Stimulated activated CD8-positive, alpha-beta memory T cell treated with anti-CD3 and anti-CD28 coated beads, Interleukin-7, amount 100 ng/mL, for 1 hour (primary cell): ENCODE data around the gene SPZ1.
A peak's percentile ranks its signal among the peaks of the same experiment; 100 is the strongest.
"Not testable (repeated sequence)": the region's sequence is repeated elsewhere in the genome, so short reads cannot be mapped to it uniquely, and the experiment has no call there.

Experiments
- DNase-seq, 2 donors: peaks; one replicate each; pipeline ENCODE4 v3.0.0-alpha.2; 2020; ENCODE audit warnings: low read depth in 2 of 2

SPZ1 gene

GRCh38 chr5:80337379-80337778, 17.6 kb downstream of the SPZ1 start:
- no peak for DNase-seq

GRCh38 chr5:80339116-80339515, 19.3 kb downstream of the SPZ1 start:
- DNase-seq, result no peak

GRCh38 chr5:80341016-80341775, 21.4 kb downstream of the SPZ1 start:
- DNase-seq, result no peak

GRCh38 chr5:80343067-80343466, 23.3 kb downstream of the SPZ1 start:
- no peak for DNase-seq

- DNase-seq, result peak; percentile 4 to 7
Measured at GRCh38 chr5:80346055-80346454, 26.3 kb downstream of the SPZ1 start.

- no peak for DNase-seq
Measured at GRCh38 chr5:80348171-80348570, 28.4 kb downstream of the SPZ1 start.

GRCh38 chr5:80351019-80351418, 31.2 kb downstream of the SPZ1 start:
- not testable (repeated sequence) for DNase-seq

GRCh38 chr5:80355686-80356085, 35.9 kb downstream of the SPZ1 start:
- no peak for DNase-seq

GRCh38 chr5:80357671-80358070, 37.9 kb downstream of the SPZ1 start:
- no peak for DNase-seq

GRCh38 chr5:80360914-80361444, 41.2 kb downstream of the SPZ1 start:
- no peak for DNase-seq

- DNase-seq, result no peak
Measured at GRCh38 chr5:80364892-80365291, 45.1 kb downstream of the SPZ1 start.

- no peak for DNase-seq
Measured at GRCh38 chr5:80368661-80369480, 49.1 kb downstream of the SPZ1 start.

GRCh38 chr5:80369521-80369920, 49.7 kb downstream of the SPZ1 start:
- DNase-seq, result no peak

GRCh38 chr5:80370390-80370789, 50.6 kb downstream of the SPZ1 start:
- no peak for DNase-seq
